Measurements from ENCODE around the gene PGAP6. TPM values are rescaled to one million over a fixed set of nuclear protein-coding genes. Genes with fewer than 3 reads are reported as not detected.

The PGAP6 gene
- total and polyA plus RNA-seq, 2 of the 8 experiments (the other 6 are each of a cell fraction or from before 2014, with no cell fraction given) = 86.8 to 364 TPM

- TF ChIP-seq POLR2AphosphoS5 (IDR thresholded peaks at IDR 0.05; ENCODE audit: low read depth, low read length) (peak; percentile 28; the same call in 1 of the 2 replicates), CHD1 (IDR thresholded peaks at IDR 0.05; ENCODE audit: low read depth, low read length) (no peak), HDAC6 (IDR thresholded peaks at IDR 0.05; ENCODE audit: low read depth, low read length) (no peak), NANOG (IDR thresholded peaks at IDR 0.05; ENCODE audit: insufficient read depth, low read depth, low read length, poor library complexity, severe bottlenecking) (peak; percentile 58), CBX5 (IDR thresholded peaks at IDR 0.05; ENCODE audit: low read depth, low read length) (no peak), USF2 (IDR thresholded peaks at IDR 0.05; ENCODE audit: low read length) (no peak), TAF1 (IDR thresholded peaks at IDR 0.05; ENCODE audit: low read depth, low read length) (no peak; the same call in 1 of the 2 replicates), RFX5 (IDR thresholded peaks at IDR 0.05; ENCODE audit: borderline replicate concordance, low read depth, low read length) (no peak), SIN3A (conservative IDR thresholded peaks at IDR 0.05 in 1 of 2, IDR thresholded peaks at IDR 0.05 in 1 of 2; ENCODE audit: low read depth in 1 of 2, low read length in 2 of 2) (0 out of 4 replicates have a peak, but pooled peaks of 1 of the 2 experiments have one; percentile 20), KDM1A (IDR thresholded peaks at IDR 0.05; ENCODE audit: borderline replicate concordance, low read length) (peak; percentile 21; the same call in 1 of the 2 replicates), EGR1 (IDR thresholded peaks at IDR 0.05; ENCODE audit: borderline replicate concordance, low read depth, low read length) (0 out of 2 replicates have a peak, but pooled peaks have one; percentile 32), EP300 (IDR thresholded peaks at IDR 0.05; ENCODE audit: borderline replicate concordance in 1 of 2, low read depth in 2 of 2, low read length in 2 of 2) (no peak), BRCA1 (IDR thresholded peaks at IDR 0.05; ENCODE audit: low read depth, low read length) (no peak), BACH1 (IDR thresholded peaks at IDR 0.05; ENCODE audit: low read length) (no peak), RNF2 (IDR thresholded peaks at IDR 0.05; ENCODE audit: borderline replicate concordance, low read depth, low read length, missing control alignments, poor library complexity, severe bottlenecking) (no peak), YY1 (IDR thresholded peaks at IDR 0.05; ENCODE audit: low read depth, low read length) (0 out of 2 replicates have a peak, but pooled peaks have one; percentile 50), CBX8 (IDR thresholded peaks at IDR 0.05; ENCODE audit: borderline replicate concordance, low read depth, low read length) (no peak), SAP30 (IDR thresholded peaks at IDR 0.05; ENCODE audit: insufficient read depth, insufficient replicate concordance, low read length) (no peak)
Observed at GRCh38 chr16:383326-384051, 1.7 kb upstream of the PGAP6 start (continued).

All from H1 (cell line).